GM12878 (cell line): ENCODE measurements around the gene CDCA3. TPM values are rescaled to one million over a fixed set of nuclear protein-coding genes. Genes with fewer than 3 reads are reported as not detected.

ENCODE experiments used
- BHLHE40 ChIP-seq, 2 experiments: fragments of 450-650 bp in 1 of 2; IDR thresholded peaks; 2 replicates each; pipeline ENCODE4 v1.6.1; 2011 to 2017; ENCODE audit warnings: low read depth in 2 of 2, borderline replicate concordance in 1 of 2, improper control_type of control experiment in 1 of 2, low read length in 1 of 2, mild to moderate bottlenecking in 1 of 2
- BRCA1 ChIP-seq: IDR thresholded peaks from 2 replicates; pipeline ENCODE4 v1.6.1; 2011; ENCODE audit warnings: low read depth, low read length, improper control_type of control experiment
- CBFB ChIP-seq: IDR thresholded peaks from 2 replicates; pipeline ENCODE4 v1.6.1; 2016; ENCODE audit warnings: antibody characterized with exemption, low read depth
- CHD2 ChIP-seq: IDR thresholded peaks from 2 replicates; pipeline ENCODE4 v1.6.1; 2011; ENCODE audit warnings: low read depth, low read length, improper control_type of control experiment, borderline replicate concordance
- CREB1 ChIP-seq: IDR thresholded peaks from 2 replicates; pipeline ENCODE4 v1.6.1; 2012; ENCODE audit warnings: low read depth, mild to moderate bottlenecking, inconsistent platforms
- GATAD2B ChIP-seq: fragments of 450-650 bp; conservative IDR thresholded peaks from 2 replicates; pipeline ENCODE4 v1.6.1; 2017; ENCODE audit warnings: low read depth, mild to moderate bottlenecking, moderate library complexity
- HDAC2 ChIP-seq: fragments of 200-600 bp; sonication (generic); IDR thresholded peaks from 2 replicates; pipeline ENCODE4 v1.6.1; 2017
- HDGF ChIP-seq: fragments of 450-650 bp; IDR thresholded peaks from 2 replicates; pipeline ENCODE4 v1.6.1; 2016; ENCODE audit warnings: antibody characterized with exemption
- MEF2B ChIP-seq: fragments of 450-650 bp; IDR thresholded peaks from 2 replicates; pipeline ENCODE4 v1.6.1; 2018; ENCODE audit warnings: mild to moderate bottlenecking, moderate library complexity; ENCODE audit not compliant: partially characterized antibody, poor library complexity, severe bottlenecking
- MYB ChIP-seq: fragments of 150-350 bp; IDR thresholded peaks from 2 replicates; pipeline ENCODE4 v1.6.1; 2014; ENCODE audit warnings: mild to moderate bottlenecking, low read depth, low read length, borderline replicate concordance
- NFYA ChIP-seq: IDR thresholded peaks from 2 replicates; pipeline ENCODE4 v1.6.1; 2011; ENCODE audit warnings: low read depth, mild to moderate bottlenecking, low read length, improper control_type of control experiment, borderline replicate concordance
- NR2C2 ChIP-seq: IDR thresholded peaks from 2 replicates; pipeline ENCODE4 v1.6.1; 2011; ENCODE audit warnings: borderline replicate concordance, low read depth; ENCODE audit not compliant: control insufficient read depth, insufficient read length
- RAD21 ChIP-seq: IDR thresholded peaks from 2 replicates; pipeline ENCODE4 v1.6.1; 2011; ENCODE audit warnings: mild to moderate bottlenecking, low read depth, low read length, moderate library complexity; ENCODE audit not compliant: insufficient read depth
- STAT3 ChIP-seq: IDR thresholded peaks from 2 replicates; pipeline ENCODE4 v1.6.1; 2011; ENCODE audit warnings: low read depth, low read length, improper control_type of control experiment
- TCF12 ChIP-seq: IDR thresholded peaks from 2 replicates; pipeline ENCODE4 v1.6.1; 2011; ENCODE audit warnings: low read depth, mild to moderate bottlenecking, low read length
- YY1 ChIP-seq: IDR thresholded peaks from 2 replicates; pipeline ENCODE4 v1.6.1; 2011; ENCODE audit warnings: low read depth, mild to moderate bottlenecking, low read length
- ZNF217 ChIP-seq: fragments of 450-650 bp; IDR thresholded peaks from 2 replicates; pipeline ENCODE4 v1.6.1; 2017; ENCODE audit warnings: antibody characterized with exemption, mild to moderate bottlenecking
- polyA plus RNA-seq, 11 experiments: library from polyadenylated mRNA; depleted of rRNA in 4 of 11; unstranded in 6 of 11; stranded (reverse) in 5 of 11; fragments of >200 nt; fragmentation: Nextera tagmentation in 4 of 11; fragmentation: Illumina TruSeq in 1 of 11; extraction: Ambion mirVana in 4 of 11; extraction: Trizol in 1 of 11; gene quantifications; 1 replicate in 1 of 11; 2 replicates in 10 of 11; pipeline versions ENCODE4 v1.2.1 to v1.2.3, GENCODE V29; 2011 to 2016; ENCODE audit warnings: inconsistent platforms in 2 of 11, missing spikeins in 2 of 11, low read depth in 1 of 11
- total RNA-seq, 4 experiments: library from RNA; depleted of rRNA in 3 of 4; stranded (reverse); fragments of >200 nt in 3 of 4; fragmentation: Illumina TruSeq in 1 of 4; extraction: Trizol in 1 of 4; gene quantifications; 2 replicates each; pipeline versions ENCODE4 v1.2.1 to v1.2.3, GENCODE V29; 2013 to 2021
- TF ChIP-seq, protein P1 (sequence below): fragments of 450-650 bp; IDR thresholded peaks from 2 replicates; pipeline ENCODE4 v1.6.1; 2017; ENCODE audit warnings: antibody characterized with exemption, mild to moderate bottlenecking, moderate library complexity
- TF ChIP-seq, protein P2 (sequence below): IDR thresholded peaks from 2 replicates; pipeline ENCODE4 v1.6.1; 2012; ENCODE audit warnings: low read depth, low read length, improper control_type of control experiment
- TF ChIP-seq, protein P3 (sequence below): IDR thresholded peaks from 2 replicates; pipeline ENCODE4 v1.6.1; 2011; ENCODE audit warnings: low read depth, mild to moderate bottlenecking, low read length, moderate library complexity, borderline replicate concordance; ENCODE audit errors: extremely low read depth
- TF ChIP-seq, protein P4 (sequence below): fragments of 450-650 bp; IDR thresholded peaks from 2 replicates; pipeline ENCODE4 v1.6.1; 2017; ENCODE audit warnings: mild to moderate bottlenecking, low read depth, inconsistent platforms; ENCODE audit not compliant: poor library complexity, severe bottlenecking
- TF ChIP-seq, protein P5 (sequence below): fragments of 450-650 bp; IDR thresholded peaks from 2 replicates; pipeline ENCODE4 v1.6.1; 2017; ENCODE audit warnings: mild to moderate bottlenecking

Gene CDCA3
- total and polyA plus RNA-seq, 10 of the 15 experiments (the other 5 are each of a cell fraction or from before 2014, with no cell fraction given): 34.5 to 148 (median 97.4) TPM

DNA sequence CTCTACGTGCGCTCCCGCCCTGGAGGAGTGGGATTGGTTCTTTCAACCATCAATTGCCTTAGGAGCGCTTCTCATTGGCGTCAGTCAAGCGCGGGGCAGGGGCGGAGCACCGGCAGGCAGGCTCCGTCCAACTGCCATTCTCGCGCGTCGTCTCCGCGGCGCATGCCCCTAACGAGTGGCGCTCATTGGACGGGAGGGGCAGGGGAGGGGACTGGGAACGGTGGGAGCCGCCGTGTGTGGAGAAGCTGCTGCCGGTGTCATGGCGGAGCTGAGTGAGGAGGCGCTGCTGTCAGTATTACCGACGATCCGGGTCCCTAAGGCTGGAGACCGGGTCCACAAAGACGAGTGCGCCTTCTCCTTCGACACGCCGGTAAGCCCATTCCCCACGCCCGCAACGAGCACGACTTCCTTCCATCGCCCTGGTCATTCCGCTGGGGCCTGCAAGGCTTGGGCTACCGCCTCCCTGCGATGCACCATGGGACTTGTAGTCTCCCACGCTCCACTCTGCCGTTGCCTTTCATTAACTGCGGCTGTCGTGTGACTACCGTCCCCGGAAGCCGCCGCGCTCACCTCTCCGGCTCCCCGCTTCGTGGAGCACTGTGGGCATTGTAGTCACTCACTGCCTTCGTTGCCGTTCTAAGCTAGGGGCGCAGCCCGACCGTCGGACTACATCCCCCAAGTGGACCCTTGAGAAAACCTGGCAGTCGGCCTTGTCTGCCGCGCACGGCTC is 1.0 kb upstream of the CDCA3 start, which contains the start of gene USP5 (continued):
- TF ChIP-seq, protein P1, sequence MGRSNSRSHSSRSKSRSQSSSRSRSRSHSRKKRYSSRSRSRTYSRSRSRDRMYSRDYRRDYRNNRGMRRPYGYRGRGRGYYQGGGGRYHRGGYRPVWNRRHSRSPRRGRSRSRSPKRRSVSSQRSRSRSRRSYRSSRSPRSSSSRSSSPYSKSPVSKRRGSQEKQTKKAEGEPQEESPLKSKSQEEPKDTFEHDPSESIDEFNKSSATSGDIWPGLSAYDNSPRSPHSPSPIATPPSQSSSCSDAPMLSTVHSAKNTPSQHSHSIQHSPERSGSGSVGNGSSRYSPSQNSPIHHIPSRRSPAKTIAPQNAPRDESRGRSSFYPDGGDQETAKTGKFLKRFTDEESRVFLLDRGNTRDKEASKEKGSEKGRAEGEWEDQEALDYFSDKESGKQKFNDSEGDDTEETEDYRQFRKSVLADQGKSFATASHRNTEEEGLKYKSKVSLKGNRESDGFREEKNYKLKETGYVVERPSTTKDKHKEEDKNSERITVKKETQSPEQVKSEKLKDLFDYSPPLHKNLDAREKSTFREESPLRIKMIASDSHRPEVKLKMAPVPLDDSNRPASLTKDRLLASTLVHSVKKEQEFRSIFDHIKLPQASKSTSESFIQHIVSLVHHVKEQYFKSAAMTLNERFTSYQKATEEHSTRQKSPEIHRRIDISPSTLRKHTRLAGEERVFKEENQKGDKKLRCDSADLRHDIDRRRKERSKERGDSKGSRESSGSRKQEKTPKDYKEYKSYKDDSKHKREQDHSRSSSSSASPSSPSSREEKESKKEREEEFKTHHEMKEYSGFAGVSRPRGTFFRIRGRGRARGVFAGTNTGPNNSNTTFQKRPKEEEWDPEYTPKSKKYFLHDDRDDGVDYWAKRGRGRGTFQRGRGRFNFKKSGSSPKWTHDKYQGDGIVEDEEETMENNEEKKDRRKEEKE: no peak
- TF ChIP-seq RAD21: no peak
- no peak for TF ChIP-seq ZNF217
- no peak for TF ChIP-seq NR2C2
- no peak for TF ChIP-seq NFYA
- TF ChIP-seq STAT3: no peak
- TF ChIP-seq, protein P2, sequence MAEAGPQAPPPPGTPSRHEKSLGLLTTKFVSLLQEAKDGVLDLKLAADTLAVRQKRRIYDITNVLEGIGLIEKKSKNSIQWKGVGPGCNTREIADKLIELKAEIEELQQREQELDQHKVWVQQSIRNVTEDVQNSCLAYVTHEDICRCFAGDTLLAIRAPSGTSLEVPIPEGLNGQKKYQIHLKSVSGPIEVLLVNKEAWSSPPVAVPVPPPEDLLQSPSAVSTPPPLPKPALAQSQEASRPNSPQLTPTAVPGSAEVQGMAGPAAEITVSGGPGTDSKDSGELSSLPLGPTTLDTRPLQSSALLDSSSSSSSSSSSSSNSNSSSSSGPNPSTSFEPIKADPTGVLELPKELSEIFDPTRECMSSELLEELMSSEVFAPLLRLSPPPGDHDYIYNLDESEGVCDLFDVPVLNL: no peak
- TF ChIP-seq HDGF: peak; percentile 97
- TF ChIP-seq CBFB: no peak
- TF ChIP-seq, protein P3, sequence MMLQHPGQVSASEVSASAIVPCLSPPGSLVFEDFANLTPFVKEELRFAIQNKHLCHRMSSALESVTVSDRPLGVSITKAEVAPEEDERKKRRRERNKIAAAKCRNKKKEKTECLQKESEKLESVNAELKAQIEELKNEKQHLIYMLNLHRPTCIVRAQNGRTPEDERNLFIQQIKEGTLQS: peak; percentile 75; the same call in 1 of the 2 replicates
- peak; percentile 54 for TF ChIP-seq GATAD2B
- peak; percentile 95 for TF ChIP-seq CREB1
- TF ChIP-seq, protein P4, sequence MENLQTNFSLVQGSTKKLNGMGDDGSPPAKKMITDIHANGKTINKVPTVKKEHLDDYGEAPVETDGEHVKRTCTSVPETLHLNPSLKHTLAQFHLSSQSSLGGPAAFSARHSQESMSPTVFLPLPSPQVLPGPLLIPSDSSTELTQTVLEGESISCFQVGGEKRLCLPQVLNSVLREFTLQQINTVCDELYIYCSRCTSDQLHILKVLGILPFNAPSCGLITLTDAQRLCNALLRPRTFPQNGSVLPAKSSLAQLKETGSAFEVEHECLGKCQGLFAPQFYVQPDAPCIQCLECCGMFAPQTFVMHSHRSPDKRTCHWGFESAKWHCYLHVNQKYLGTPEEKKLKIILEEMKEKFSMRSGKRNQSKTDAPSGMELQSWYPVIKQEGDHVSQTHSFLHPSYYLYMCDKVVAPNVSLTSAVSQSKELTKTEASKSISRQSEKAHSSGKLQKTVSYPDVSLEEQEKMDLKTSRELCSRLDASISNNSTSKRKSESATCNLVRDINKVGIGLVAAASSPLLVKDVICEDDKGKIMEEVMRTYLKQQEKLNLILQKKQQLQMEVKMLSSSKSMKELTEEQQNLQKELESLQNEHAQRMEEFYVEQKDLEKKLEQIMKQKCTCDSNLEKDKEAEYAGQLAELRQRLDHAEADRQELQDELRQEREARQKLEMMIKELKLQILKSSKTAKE: no peak
- peak; percentile 92 for TF ChIP-seq CHD2
- TF ChIP-seq MEF2B: no peak
- no peak for TF ChIP-seq HDAC2
- TF ChIP-seq BRCA1: no peak; the same call in 1 of the 2 replicates
- TF ChIP-seq MYB: peak; percentile 28; the same call in 1 of the 2 replicates
- TF ChIP-seq YY1: peak; percentile 94
- TF ChIP-seq, protein P5, sequence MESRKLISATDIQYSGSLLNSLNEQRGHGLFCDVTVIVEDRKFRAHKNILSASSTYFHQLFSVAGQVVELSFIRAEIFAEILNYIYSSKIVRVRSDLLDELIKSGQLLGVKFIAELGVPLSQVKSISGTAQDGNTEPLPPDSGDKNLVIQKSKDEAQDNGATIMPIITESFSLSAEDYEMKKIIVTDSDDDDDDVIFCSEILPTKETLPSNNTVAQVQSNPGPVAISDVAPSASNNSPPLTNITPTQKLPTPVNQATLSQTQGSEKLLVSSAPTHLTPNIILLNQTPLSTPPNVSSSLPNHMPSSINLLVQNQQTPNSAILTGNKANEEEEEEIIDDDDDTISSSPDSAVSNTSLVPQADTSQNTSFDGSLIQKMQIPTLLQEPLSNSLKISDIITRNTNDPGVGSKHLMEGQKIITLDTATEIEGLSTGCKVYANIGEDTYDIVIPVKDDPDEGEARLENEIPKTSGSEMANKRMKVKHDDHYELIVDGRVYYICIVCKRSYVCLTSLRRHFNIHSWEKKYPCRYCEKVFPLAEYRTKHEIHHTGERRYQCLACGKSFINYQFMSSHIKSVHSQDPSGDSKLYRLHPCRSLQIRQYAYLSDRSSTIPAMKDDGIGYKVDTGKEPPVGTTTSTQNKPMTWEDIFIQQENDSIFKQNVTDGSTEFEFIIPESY: 0 out of 2 replicates have a peak, but pooled peaks have one; percentile 39
- 0 out of 2 replicates have a peak, but pooled peaks have one; percentile 4 for TF ChIP-seq TCF12
- TF ChIP-seq BHLHE40 (IDR thresholded peaks at IDR 0.05; ENCODE audit: borderline replicate concordance in 1 of 2, low read depth in 2 of 2, low read length in 1 of 2): peak; percentile 32 to 63; a peak in 3 of 4 replicates
